Ishikawa (cell line): Measurements from ENCODE around the gene OCEL1.

Source experiments
- CEBPB ChIP-seq: IDR thresholded peaks from 2 replicates; pipeline ENCODE4 v1.6.1; 2012
- CREB1 ChIP-seq: IDR thresholded peaks from 2 replicates; pipeline ENCODE4 v1.6.1; 2012; ENCODE audit warnings: low read depth
- EGR1 ChIP-seq: IDR thresholded peaks from 2 replicates; pipeline ENCODE4 v1.6.1; 2012
- EP300 ChIP-seq: IDR thresholded peaks from 2 replicates; pipeline ENCODE4 v1.6.1; 2012; ENCODE audit warnings: borderline replicate concordance
- FOXM1 ChIP-seq: IDR thresholded peaks from 2 replicates; pipeline ENCODE4 v1.6.1; 2012; ENCODE audit warnings: low read depth, borderline replicate concordance
- MAX ChIP-seq: IDR thresholded peaks from 2 replicates; pipeline ENCODE4 v1.6.1; 2012
- NFIC ChIP-seq: IDR thresholded peaks from 2 replicates; pipeline ENCODE4 v1.6.1; 2012
- RAD21 ChIP-seq: IDR thresholded peaks from 2 replicates; pipeline ENCODE4 v1.6.1; 2012; ENCODE audit warnings: low read depth
- TAF1 ChIP-seq: IDR thresholded peaks from 2 replicates; pipeline ENCODE4 v1.6.1; 2012; ENCODE audit warnings: low read depth, mild to moderate bottlenecking
- TCF12 ChIP-seq: IDR thresholded peaks from 2 replicates; pipeline ENCODE4 v1.6.1; 2012; ENCODE audit warnings: low read depth
- TEAD4 ChIP-seq: IDR thresholded peaks from 2 replicates; pipeline ENCODE4 v1.6.1; 2012
- USF1 ChIP-seq: IDR thresholded peaks from 2 replicates; pipeline ENCODE4 v1.6.1; 2012
- YY1 ChIP-seq: IDR thresholded peaks from 2 replicates; pipeline ENCODE4 v1.6.1; 2012; ENCODE audit warnings: low read depth
- ZBTB7A ChIP-seq: IDR thresholded peaks from 2 replicates; pipeline ENCODE4 v1.6.1; 2012; ENCODE audit warnings: low read depth
- TF ChIP-seq, protein P1 (sequence below): IDR thresholded peaks from 2 replicates; pipeline ENCODE4 v1.6.1; 2012; ENCODE audit warnings: low read depth, mild to moderate bottlenecking

The OCEL1 gene

GRCh38 chr19:17195106-17195505, 30.9 kb upstream of the OCEL1 start:
- TF ChIP-seq, protein P1, sequence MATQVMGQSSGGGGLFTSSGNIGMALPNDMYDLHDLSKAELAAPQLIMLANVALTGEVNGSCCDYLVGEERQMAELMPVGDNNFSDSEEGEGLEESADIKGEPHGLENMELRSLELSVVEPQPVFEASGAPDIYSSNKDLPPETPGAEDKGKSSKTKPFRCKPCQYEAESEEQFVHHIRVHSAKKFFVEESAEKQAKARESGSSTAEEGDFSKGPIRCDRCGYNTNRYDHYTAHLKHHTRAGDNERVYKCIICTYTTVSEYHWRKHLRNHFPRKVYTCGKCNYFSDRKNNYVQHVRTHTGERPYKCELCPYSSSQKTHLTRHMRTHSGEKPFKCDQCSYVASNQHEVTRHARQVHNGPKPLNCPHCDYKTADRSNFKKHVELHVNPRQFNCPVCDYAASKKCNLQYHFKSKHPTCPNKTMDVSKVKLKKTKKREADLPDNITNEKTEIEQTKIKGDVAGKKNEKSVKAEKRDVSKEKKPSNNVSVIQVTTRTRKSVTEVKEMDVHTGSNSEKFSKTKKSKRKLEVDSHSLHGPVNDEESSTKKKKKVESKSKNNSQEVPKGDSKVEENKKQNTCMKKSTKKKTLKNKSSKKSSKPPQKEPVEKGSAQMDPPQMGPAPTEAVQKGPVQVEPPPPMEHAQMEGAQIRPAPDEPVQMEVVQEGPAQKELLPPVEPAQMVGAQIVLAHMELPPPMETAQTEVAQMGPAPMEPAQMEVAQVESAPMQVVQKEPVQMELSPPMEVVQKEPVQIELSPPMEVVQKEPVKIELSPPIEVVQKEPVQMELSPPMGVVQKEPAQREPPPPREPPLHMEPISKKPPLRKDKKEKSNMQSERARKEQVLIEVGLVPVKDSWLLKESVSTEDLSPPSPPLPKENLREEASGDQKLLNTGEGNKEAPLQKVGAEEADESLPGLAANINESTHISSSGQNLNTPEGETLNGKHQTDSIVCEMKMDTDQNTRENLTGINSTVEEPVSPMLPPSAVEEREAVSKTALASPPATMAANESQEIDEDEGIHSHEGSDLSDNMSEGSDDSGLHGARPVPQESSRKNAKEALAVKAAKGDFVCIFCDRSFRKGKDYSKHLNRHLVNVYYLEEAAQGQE, result no peak
- TF ChIP-seq CREB1 (no peak), EGR1 (no peak), RAD21 (no peak), FOXM1 (no peak)

DNA sequence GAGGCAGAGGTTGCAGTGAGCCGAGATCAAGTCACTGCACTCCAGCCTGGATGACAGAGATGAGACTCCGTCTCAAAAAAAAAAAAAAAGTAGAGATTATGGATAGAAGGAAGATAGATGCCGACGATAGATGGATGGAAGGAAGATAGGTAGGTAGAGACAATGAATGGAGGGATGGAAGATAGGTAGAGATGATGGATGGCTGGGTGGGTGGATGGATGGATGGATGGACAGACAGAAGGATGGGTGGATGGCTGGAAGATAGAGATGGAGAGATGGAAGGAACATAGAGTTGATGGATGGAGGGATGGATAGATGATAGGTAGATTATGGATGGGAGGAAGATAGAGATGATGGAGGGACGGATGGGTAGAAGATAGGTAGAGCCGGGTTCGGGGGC, 29.4 kb upstream of the OCEL1 start:
- TF ChIP-seq RAD21 (no peak), NFIC (no peak), MAX (no peak), EGR1 (no peak), USF1 (no peak), TCF12 (no peak), CEBPB (no peak), YY1 (no peak), CREB1 (no peak), ZBTB7A (no peak), TEAD4 (no peak), EP300 (no peak), FOXM1 (no peak)
- TF ChIP-seq, protein P1, result no peak

GRCh38 chr19:17197666-17198065, 28.4 kb upstream of the OCEL1 start:
- TF ChIP-seq TEAD4 (no peak), TCF12 (no peak), CREB1 (no peak), EGR1 (no peak), USF1 (no peak), ZBTB7A (no peak), TAF1 (no peak), RAD21 (no peak), CEBPB (no peak), NFIC (no peak), MAX (no peak)
- TF ChIP-seq, protein P1, result no peak

GRCh38 chr19:17200408-17201079, 25.5 kb upstream of the OCEL1 start:
- TF ChIP-seq USF1, result no peak
- TF ChIP-seq FOXM1, result no peak
- no peak for TF ChIP-seq EP300
- TF ChIP-seq YY1, result no peak
- no peak for TF ChIP-seq ZBTB7A
- no peak for TF ChIP-seq TCF12
- no peak for TF ChIP-seq CEBPB
- TF ChIP-seq, protein P1, result no peak
- TF ChIP-seq CREB1, result no peak
- no peak for TF ChIP-seq MAX
